Ectodermal cell (in vitro differentiated cells): ENCODE data around the gene ATP8B1.

Experiments
- H3K27ac ChIP-seq: 2 replicates; pipeline ENCODE4 v1.7.0; 2013; ENCODE audit warnings: mild to moderate bottlenecking, low read depth, low read length; ENCODE audit not compliant: insufficient read depth, poor library complexity, severe bottlenecking
- H3K27me3 ChIP-seq: 2 replicates; pipeline ENCODE4 v1.7.0; 2013; ENCODE audit warnings: mild to moderate bottlenecking, low read length; ENCODE audit not compliant: insufficient read depth, control insufficient read depth, poor library complexity, severe bottlenecking
- H3K36me3 ChIP-seq: one replicate; pipeline ENCODE4 v1.7.0; 2013; ENCODE audit warnings: low read length; ENCODE audit not compliant: control insufficient read depth, insufficient read depth
- H3K4me1 ChIP-seq: one replicate; pipeline ENCODE4 v1.7.0; 2013; ENCODE audit warnings: low read length; ENCODE audit not compliant: control insufficient read depth, insufficient read depth
- H3K4me3 ChIP-seq: 2 replicates; pipeline ENCODE4 v1.7.0; 2013; ENCODE audit warnings: low read depth, low read length, control low read depth; ENCODE audit not compliant: insufficient read depth
- H3K9me3 ChIP-seq: 2 replicates; pipeline ENCODE4 v1.7.0; 2013; ENCODE audit warnings: mild to moderate bottlenecking, low read length, moderate library complexity; ENCODE audit not compliant: control insufficient read depth
- WGBS, 2 experiments: methylation state at CpG; one replicate each; pipeline ENCODE4 v1.1.7; 2013; ENCODE audit warnings: missing lambda C conversion rate in 2 of 2; 5-methylcytosine and 5-hydroxymethylcytosine counted together

Gene ATP8B1

DNA sequence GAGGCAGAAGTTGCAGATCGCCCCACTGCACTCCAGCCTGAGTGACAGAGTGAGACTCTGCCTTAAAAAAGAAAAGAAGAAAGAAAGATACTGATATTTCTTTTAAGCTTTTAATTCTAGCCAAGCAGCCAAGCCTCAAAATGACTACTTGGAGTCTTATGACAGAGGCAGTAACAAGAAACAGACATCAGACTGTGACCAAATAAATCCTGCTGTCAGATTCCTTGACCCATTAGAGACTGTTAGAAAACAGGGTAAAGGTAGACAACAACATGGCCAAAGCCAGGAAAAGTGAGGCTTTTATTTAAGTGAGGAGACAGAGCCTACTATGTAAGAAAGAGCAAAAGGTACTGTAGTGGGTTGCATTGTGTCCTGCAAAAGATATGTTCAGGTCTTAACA is 98.1 kb downstream of the ATP8B1 start:
- H3K27ac ChIP-seq: no peak overlapping the region
- no peak overlapping the region for H3K4me3 ChIP-seq
- H3K9me3 ChIP-seq: no peaks in the 10 kb centered on the region
- H3K4me1 ChIP-seq: no peaks in the 10 kb centered on the region
- WGBS, 2 experiments: 95 to 100% methylated on average over 1 of the region's 1 CpG
- H3K27me3 ChIP-seq: no peaks in the 10 kb centered on the region
- H3K36me3 ChIP-seq: no peaks in the 10 kb centered on the region

DNA sequence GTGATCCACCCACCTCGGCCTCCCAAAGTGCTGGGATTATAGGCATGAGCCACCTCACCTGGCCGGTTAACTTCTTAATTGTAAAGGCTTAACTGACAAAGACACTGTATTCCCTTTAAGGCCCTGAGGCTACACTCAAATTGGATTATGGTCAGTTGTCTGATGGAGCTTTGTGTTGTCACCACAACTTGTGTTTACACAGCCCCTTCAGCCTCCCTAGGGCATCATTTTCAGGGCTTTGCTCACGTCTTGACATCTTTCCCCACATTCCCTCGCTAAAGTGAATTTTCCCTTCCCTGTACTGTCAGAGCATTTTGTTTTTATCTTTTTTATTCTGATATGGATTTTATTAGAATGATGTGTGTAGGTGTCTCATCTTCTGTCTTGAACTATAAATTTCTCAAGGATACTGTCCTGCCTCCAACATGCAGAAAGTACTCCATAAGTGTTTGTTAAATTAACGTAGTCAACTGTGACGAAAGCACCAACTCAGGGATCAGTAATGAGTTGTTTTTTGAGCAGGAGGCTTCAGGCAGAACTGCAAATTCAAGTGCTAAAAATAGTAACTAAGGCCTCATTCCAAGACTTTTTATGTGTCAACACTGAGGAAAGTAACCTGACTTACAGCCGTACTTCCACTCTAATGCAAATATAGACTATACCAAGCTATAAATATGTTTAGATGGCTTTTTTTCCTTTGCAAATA is 104.4 kb downstream of the ATP8B1 start:
- Histone ChIP-seq H3K27me3 (no peaks in the 10 kb centered on the region), H3K4me1 (no peaks in the 10 kb centered on the region), H3K9me3 (no peaks in the 10 kb centered on the region), H3K36me3 (no peaks in the 10 kb centered on the region), H3K27ac (no peak overlapping the region), H3K4me3 (no peak overlapping the region)
- WGBS, 2 experiments: 81 to 88% methylated on average over 5 to 7 of the region's 7 CpGs

GRCh38 chr18:57697426-57697825 is 105.7 kb downstream of the ATP8B1 start:
- H3K36me3 ChIP-seq: no peaks in the 10 kb centered on the region
- no peaks in the 10 kb centered on the region for H3K4me1 ChIP-seq
- H3K9me3 ChIP-seq: no peaks in the 10 kb centered on the region
- no peak overlapping the region for H3K27ac ChIP-seq
- WGBS, 2 experiments: 91 to 95% methylated on average over 8 of the region's 8 CpGs
- H3K27me3 ChIP-seq: no peaks in the 10 kb centered on the region
- H3K4me3 ChIP-seq: no peak overlapping the region

DNA sequence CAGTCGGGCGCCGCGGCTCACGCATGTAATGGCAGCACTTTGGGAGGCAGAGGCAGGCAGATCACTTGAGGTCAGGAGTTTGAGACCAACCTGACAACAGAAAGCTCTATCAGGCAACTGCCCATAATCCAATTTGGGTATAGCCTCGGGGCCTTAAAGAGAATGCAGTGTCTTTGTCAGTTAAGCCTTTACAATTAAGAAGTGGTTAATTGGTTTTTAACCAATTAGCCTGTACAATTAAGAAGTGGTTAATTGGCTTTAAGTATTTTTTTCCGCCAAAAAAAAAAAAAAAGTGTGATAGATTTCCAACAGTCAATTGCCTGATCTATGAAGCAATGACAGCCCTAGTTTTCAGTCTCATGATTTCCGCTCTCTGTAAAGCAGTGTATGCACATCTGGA is 106.8 kb downstream of the ATP8B1 start:
- Histone ChIP-seq H3K9me3 (no peaks in the 10 kb centered on the region), H3K36me3 (no peaks in the 10 kb centered on the region), H3K27ac (no peak overlapping the region), H3K4me3 (no peak overlapping the region), H3K27me3 (no peaks in the 10 kb centered on the region), H3K4me1 (no peaks in the 10 kb centered on the region)
- WGBS, 2 experiments: 86 to 87% methylated on average over 8 of the region's 8 CpGs

DNA sequence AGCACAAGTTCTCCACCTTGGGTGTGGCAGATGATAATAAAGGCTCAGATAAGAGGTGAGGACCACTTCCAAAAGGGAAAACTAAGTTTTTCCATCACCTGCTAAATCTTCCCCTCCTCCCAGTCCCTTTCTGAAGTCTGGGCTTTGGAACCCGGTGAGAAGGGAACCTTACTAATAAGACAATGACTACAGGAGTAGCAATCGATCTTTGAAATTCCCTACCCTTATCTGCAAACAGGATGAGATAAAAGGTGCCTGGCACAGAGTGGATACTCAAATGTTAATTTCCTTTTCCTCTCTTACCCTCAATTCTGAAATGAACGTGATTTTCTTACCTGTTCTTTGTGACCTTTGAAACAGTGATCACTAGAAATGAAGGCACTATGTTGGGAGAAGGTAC is 111.8 kb downstream of the ATP8B1 start:
- no peaks in the 10 kb centered on the region for H3K27me3 ChIP-seq
- no peak overlapping the region for H3K27ac ChIP-seq
- no peaks in the 10 kb centered on the region for H3K9me3 ChIP-seq
- 63 to 66% methylated on average over 3 of the region's 3 CpGs for WGBS, 2 experiments
- H3K4me3 ChIP-seq: no peak overlapping the region
- no peaks in the 10 kb centered on the region for H3K36me3 ChIP-seq
- no peaks in the 10 kb centered on the region for H3K4me1 ChIP-seq

DNA sequence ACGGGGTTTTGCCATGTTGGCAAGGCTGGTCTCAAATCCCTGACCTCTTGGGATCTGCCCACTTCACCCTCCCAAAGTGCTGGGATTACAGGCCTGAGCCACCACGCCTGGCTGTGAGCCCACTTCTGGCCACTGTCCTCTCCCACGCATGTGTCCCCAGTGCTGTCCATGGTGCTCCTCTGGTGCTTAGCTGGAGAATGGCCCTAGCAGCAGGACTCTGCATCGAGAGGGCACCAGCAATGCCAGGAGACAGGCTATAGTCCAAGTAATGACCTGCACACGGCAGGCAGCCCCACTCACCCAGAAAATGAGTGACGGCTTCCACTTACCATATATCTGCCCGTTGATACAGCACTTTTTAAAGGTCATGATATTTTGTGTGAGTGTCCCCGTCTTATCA is 115.1 kb downstream of the ATP8B1 start:
- H3K36me3 ChIP-seq: no peaks in the 10 kb centered on the region
- no peak overlapping the region for H3K4me3 ChIP-seq

GRCh38 chr18:57683470-57683869 is 119.6 kb downstream of the ATP8B1 start:
- no peak overlapping the region for H3K27ac ChIP-seq

More for the DNA sequence above, 115.1 kb downstream of the ATP8B1 start:
- Histone ChIP-seq H3K27me3 (no peaks in the 10 kb centered on the region), H3K4me1 (no peaks in the 10 kb centered on the region), H3K9me3 (no peaks in the 10 kb centered on the region), H3K27ac (no peak overlapping the region)
- 93 to 95% methylated on average over 8 of the region's 8 CpGs for WGBS, 2 experiments

GRCh38 chr18:57677262-57678211 is 125.6 kb downstream of the ATP8B1 start:
- H3K36me3 ChIP-seq: no peaks in the 10 kb centered on the region
- no peak overlapping the region for H3K27ac ChIP-seq
- H3K4me3 ChIP-seq: no peak overlapping the region
- H3K27me3 ChIP-seq: no peaks in the 10 kb centered on the region
- no peaks in the 10 kb centered on the region for H3K4me1 ChIP-seq
- no peaks in the 10 kb centered on the region for H3K9me3 ChIP-seq
- 95% methylated on average over 9 of the region's 10 CpGs for WGBS, 2 experiments

More at GRCh38 chr18:57683470-57683869, 119.6 kb downstream of the ATP8B1 start:
- H3K36me3 ChIP-seq: no peaks in the 10 kb centered on the region
- H3K4me1 ChIP-seq: no peaks in the 10 kb centered on the region
- H3K4me3 ChIP-seq: no peak overlapping the region
- H3K27me3 ChIP-seq: no peaks in the 10 kb centered on the region
- no peaks in the 10 kb centered on the region for H3K9me3 ChIP-seq

- no peak overlapping the region for H3K4me3 ChIP-seq
- no peak overlapping the region for H3K27ac ChIP-seq
- no peaks in the 10 kb centered on the region for H3K36me3 ChIP-seq
- H3K9me3 ChIP-seq: no peaks in the 10 kb centered on the region
- 81 to 93% methylated on average over 5 of the region's 5 CpGs for WGBS, 2 experiments
- no peaks in the 10 kb centered on the region for H3K4me1 ChIP-seq
- no peaks in the 10 kb centered on the region for H3K27me3 ChIP-seq
Observed at GRCh38 chr18:57674891-57675290, 128.2 kb downstream of the ATP8B1 start.

DNA sequence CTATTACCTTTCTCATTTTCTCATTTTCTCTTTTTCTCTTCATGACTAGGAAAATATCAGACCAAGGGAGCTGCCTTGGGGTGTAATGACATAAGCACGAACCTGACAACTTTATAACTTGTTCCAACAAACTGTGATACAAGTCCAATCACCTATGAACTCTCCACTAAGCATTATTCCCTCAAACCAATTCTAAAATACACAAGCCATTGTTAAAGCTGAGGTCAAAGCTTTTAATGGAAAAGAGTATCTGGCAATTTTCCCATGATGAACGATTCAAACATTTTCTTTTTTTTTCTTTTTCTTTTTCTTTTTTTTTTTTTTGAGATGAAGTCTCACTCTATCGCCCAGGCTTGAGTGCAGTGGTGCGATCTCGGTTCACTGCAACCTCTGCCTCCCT is 133.1 kb downstream of the ATP8B1 start:
- Histone ChIP-seq H3K27me3 (no peaks in the 10 kb centered on the region), H3K4me1 (no peaks in the 10 kb centered on the region), H3K4me3 (no peak overlapping the region), H3K36me3 (no peaks in the 10 kb centered on the region), H3K9me3 (no peaks in the 10 kb centered on the region), H3K27ac (no peak overlapping the region)
- 92 to 93% methylated on average over 5 of the region's 5 CpGs for WGBS, 2 experiments
